Epithelial cell of esophagus (primary cell): ENCODE results near the gene GNRH2.
"Not testable (repeated sequence)": the region's sequence is repeated elsewhere in the genome, so short reads cannot be mapped to it uniquely, and the experiment has no call there.

Experiments
- DNase-seq: peaks from one replicate; pipeline ENCODE4 v3.0.0; 2010; ENCODE audit warnings: low read depth
- H3K4me3 ChIP-seq: 2 replicates; pipeline ENCODE4 v1.5.1; 2011; ENCODE audit warnings: mild to moderate bottlenecking, low read length, control low read depth
- CTCF ChIP-seq: IDR thresholded peaks from 2 replicates; pipeline ENCODE4 v1.5.1; 2011; ENCODE audit warnings: low read depth, mild to moderate bottlenecking, low read length, control low read depth, inconsistent platforms; ENCODE audit not compliant: insufficient read depth; ENCODE audit errors: missing control alignments

GNRH2 gene

GRCh38 chr20:3047486-3048419, 4.3 kb downstream of the GNRH2 start:
- no peak for TF ChIP-seq CTCF
- no peak for DNase-seq
- peak overlapping the region; percentile 70 for H3K4me3 ChIP-seq

GRCh38 chr20:3051385-3052019, 8.1 kb downstream of the GNRH2 start:
- DNase-seq, result no peak
- TF ChIP-seq CTCF, result no peak
- no peak overlapping the region for H3K4me3 ChIP-seq

GRCh38 chr20:3059489-3059888, 16.1 kb downstream of the GNRH2 start:
- DNase-seq, result no peak
- no peak for TF ChIP-seq CTCF

GRCh38 chr20:3064119-3064518, 20.7 kb downstream of the GNRH2 start:
- not testable (repeated sequence) for DNase-seq, H3K4me3 ChIP-seq

More at GRCh38 chr20:3059489-3059888, 16.1 kb downstream of the GNRH2 start:
- no peak overlapping the region for H3K4me3 ChIP-seq

GRCh38 chr20:3067139-3068014, 24.0 kb downstream of the GNRH2 start:
- no peak for TF ChIP-seq CTCF
- DNase-seq, result no peak
- no peak overlapping the region for H3K4me3 ChIP-seq

GRCh38 chr20:3068075-3068474, 24.7 kb downstream of the GNRH2 start:
- no peak for DNase-seq
- no peak for TF ChIP-seq CTCF
- no peak overlapping the region for H3K4me3 ChIP-seq
